ENCODE results near the gene MESP2. TPM values are rescaled to one million over a fixed set of nuclear protein-coding genes. Genes with fewer than 3 reads are reported as not detected.

MESP2 gene
- total and polyA plus RNA-seq, 8 donors, result 0.14 to 0.35 (median 0.34) TPM; not detected in 5

- DNase-seq (no peak), ATAC-seq (no peak)
- Histone ChIP-seq H3K27ac (no peak overlapping the region), H3K36me3 (no peaks in the 10 kb centered on the region), H3K9me3 (no peaks in the 10 kb centered on the region), H3K4me3 (no peak overlapping the region), H3K4me1 (peaks cover 4 to 17% of the 10 kb centered on the region in 2 donors), H3K27me3 (peaks cover 8 to 32% of the 10 kb centered on the region in 2 donors)
- intact Hi-C loops (cut with DNase I), result no loop called here
- TF ChIP-seq CTCF (IDR thresholded peaks at IDR 0.05), result no peak
Observed at GRCh38 chr15:89754361-89755154, 21.6 kb upstream of the MESP2 start.

DNA sequence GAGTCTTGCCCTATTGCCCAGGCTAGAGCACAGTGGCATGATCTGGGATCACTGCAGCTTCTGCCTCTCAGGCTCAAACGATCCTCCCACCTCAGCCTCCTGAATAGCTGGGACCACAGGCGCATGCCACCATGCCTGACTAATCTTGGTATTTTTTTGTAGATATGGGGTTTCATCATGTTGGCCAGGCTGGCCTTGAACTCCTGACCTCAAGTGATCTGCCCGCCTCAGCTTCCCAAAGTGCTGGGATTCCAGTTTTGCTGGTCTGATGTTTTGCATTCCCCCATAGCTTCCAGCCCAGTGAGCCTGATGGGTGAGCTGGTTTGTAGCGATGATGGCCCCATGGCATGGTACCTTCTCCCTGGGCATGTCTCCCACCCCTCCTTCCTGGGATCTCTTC is 20.4 kb upstream of the MESP2 start:
- Histone ChIP-seq H3K27ac (no peak overlapping the region), H3K4me3 (no peak overlapping the region), H3K27me3 (peaks cover 0 to 21% of the 10 kb centered on the region in 2 donors), H3K4me1 (peaks cover 6 to 12% of the 10 kb centered on the region in 2 donors), H3K36me3 (no peaks in the 10 kb centered on the region), H3K9me3 (no peaks in the 10 kb centered on the region)
- intact Hi-C loops (cut with DNase I), result no loop called here
- ATAC-seq (no peak), DNase-seq (no peak)
- no peak for TF ChIP-seq CTCF (IDR thresholded peaks at IDR 0.05)

GRCh38 chr15:89756897-89757296 is 19.2 kb upstream of the MESP2 start:
- DNase-seq (no peak), ATAC-seq (no peak)
- Histone ChIP-seq H3K27me3 (peaks cover 0 to 11% of the 10 kb centered on the region in 2 donors), H3K4me1 (peaks cover 5 to 11% of the 10 kb centered on the region in 2 donors), H3K9me3 (no peaks in the 10 kb centered on the region), H3K4me3 (no peak overlapping the region), H3K36me3 (no peaks in the 10 kb centered on the region), H3K27ac (no peak overlapping the region)
- no peak for TF ChIP-seq CTCF (IDR thresholded peaks at IDR 0.05)
- intact Hi-C loops (cut with DNase I), result no loop called here

DNA sequence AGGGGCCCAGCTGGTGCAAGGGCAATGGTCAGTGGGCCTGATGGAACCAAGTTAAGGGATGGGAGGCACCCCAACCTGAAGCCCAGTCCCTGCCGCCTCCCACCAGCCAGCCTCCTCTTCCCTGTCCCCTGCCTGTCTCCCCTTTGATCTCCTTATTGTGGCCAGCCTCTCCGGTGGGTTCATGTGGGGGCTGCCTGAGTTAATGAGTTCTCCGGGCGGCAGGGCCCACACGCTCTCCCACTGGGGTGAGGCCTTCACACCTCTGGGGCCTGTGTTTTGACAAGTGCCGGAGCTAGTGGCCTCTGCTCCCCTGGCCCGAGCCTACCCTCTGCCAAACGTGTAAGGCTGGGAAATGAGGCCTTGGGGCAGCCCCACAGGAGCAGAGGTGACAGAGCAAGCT is 17.8 kb upstream of the MESP2 start:
- Histone ChIP-seq H3K27me3 (peaks cover 0 to 7% of the 10 kb centered on the region in 2 donors), H3K36me3 (no peaks in the 10 kb centered on the region), H3K4me1 (peaks cover 5 to 11% of the 10 kb centered on the region in 2 donors), H3K9me3 (no peaks in the 10 kb centered on the region), H3K4me3 (no peak overlapping the region), H3K27ac (no peak overlapping the region)
- no peak for TF ChIP-seq CTCF (IDR thresholded peaks at IDR 0.05)
- DNase-seq, result no peak
- ATAC-seq, result no peak
- intact Hi-C loops (cut with DNase I), result no loop called here

GRCh38 chr15:89758981-89759380 is 17.2 kb upstream of the MESP2 start:
- H3K27ac ChIP-seq, result no peak overlapping the region
- H3K27me3 ChIP-seq, result no peaks in the 10 kb centered on the region
- intact Hi-C loops (cut with DNase I), result no loop called here
- no peak for TF ChIP-seq CTCF (IDR thresholded peaks at IDR 0.05)
- H3K4me1 ChIP-seq, result peaks cover 5 to 16% of the 10 kb centered on the region in 2 donors
- no peak for DNase-seq
- H3K9me3 ChIP-seq, result no peaks in the 10 kb centered on the region
- ATAC-seq, result no peak
- H3K36me3 ChIP-seq, result no peaks in the 10 kb centered on the region
- H3K4me3 ChIP-seq, result no peak overlapping the region

Measured in left lung (tissue), 10 donors.